ENCODE data around the gene SNAP29. TPM values are rescaled to one million over a fixed set of nuclear protein-coding genes. Genes with fewer than 3 reads are reported as not detected.

Gene SNAP29
- total RNA-seq, 6 experiments from 2014 or later, result 34.2 to 40.7 (median 38.0) TPM

GRCh38 chr22:20873214-20873613, 14.4 kb downstream of the SNAP29 start:
- DNase-seq, result no peak
- H3K4me3 Mint-ChIP-seq, result no peak overlapping the region
- no peaks in the 10 kb centered on the region; the same call in 1 of the 2 replicates for H3K27me3 Mint-ChIP-seq (ENCODE audit: insufficient read depth)
- peaks cover 6% of the 10 kb centered on the region for H3K4me1 Mint-ChIP-seq (ENCODE audit: low read depth)
- H3K9me3 Mint-ChIP-seq, result no peaks in the 10 kb centered on the region
- H3K27ac Mint-ChIP-seq, result no peak overlapping the region
- peaks cover 4% of the 10 kb centered on the region; the same call in 1 of the 2 replicates for H3K36me3 Mint-ChIP-seq (ENCODE audit: low read depth)
- TF ChIP-seq, protein P1, sequence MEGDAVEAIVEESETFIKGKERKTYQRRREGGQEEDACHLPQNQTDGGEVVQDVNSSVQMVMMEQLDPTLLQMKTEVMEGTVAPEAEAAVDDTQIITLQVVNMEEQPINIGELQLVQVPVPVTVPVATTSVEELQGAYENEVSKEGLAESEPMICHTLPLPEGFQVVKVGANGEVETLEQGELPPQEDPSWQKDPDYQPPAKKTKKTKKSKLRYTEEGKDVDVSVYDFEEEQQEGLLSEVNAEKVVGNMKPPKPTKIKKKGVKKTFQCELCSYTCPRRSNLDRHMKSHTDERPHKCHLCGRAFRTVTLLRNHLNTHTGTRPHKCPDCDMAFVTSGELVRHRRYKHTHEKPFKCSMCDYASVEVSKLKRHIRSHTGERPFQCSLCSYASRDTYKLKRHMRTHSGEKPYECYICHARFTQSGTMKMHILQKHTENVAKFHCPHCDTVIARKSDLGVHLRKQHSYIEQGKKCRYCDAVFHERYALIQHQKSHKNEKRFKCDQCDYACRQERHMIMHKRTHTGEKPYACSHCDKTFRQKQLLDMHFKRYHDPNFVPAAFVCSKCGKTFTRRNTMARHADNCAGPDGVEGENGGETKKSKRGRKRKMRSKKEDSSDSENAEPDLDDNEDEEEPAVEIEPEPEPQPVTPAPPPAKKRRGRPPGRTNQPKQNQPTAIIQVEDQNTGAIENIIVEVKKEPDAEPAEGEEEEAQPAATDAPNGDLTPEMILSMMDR (IDR thresholded peaks at IDR 0.05), result no peak

DNA sequence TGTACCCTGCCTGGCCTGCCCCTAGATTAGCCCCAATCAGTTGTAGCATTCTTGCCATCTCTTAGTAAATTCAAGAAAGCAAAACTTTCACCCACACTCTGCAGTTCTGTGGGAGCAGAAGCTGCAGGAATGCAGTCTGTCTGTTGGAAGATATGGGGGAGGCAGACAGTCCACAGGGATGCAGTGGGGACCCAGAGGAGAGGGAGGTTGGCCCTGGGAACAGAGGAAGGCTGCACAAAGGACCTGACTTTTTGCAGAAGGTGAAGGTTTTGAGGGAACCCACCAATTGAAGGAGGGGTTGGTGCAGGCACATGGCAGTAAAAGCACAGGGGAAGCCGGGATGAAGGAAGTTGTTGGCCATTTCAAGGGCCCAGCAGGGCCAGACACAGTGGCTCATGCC, 16.5 kb downstream of the SNAP29 start:
- peaks cover 4% of the 10 kb centered on the region; the same call in 1 of the 2 replicates for H3K36me3 Mint-ChIP-seq (ENCODE audit: low read depth)
- H3K4me3 Mint-ChIP-seq, result no peak overlapping the region
- H3K27me3 Mint-ChIP-seq (ENCODE audit: insufficient read depth), result no peaks in the 10 kb centered on the region; the same call in 1 of the 2 replicates
- no peaks in the 10 kb centered on the region for H3K4me1 Mint-ChIP-seq (ENCODE audit: low read depth)
- H3K9me3 Mint-ChIP-seq, result no peaks in the 10 kb centered on the region
- H3K27ac Mint-ChIP-seq, result no peak overlapping the region
- TF ChIP-seq, protein P1 (IDR thresholded peaks at IDR 0.05), result no peak
- DNase-seq, result no peak

GRCh38 chr22:20877715-20878114, 18.9 kb downstream of the SNAP29 start:
- Mint-ChIP-seq H3K9me3 (no peaks in the 10 kb centered on the region), H3K27ac (no peak overlapping the region), H3K4me3 (no peak overlapping the region), H3K27me3 (ENCODE audit: insufficient read depth) (peaks cover 4% of the 10 kb centered on the region; the same call in 1 of the 2 replicates), H3K4me1 (ENCODE audit: low read depth) (peaks cover 11% of the 10 kb centered on the region), H3K36me3 (ENCODE audit: low read depth) (peaks cover 4% of the 10 kb centered on the region; the same call in 1 of the 2 replicates)
- TF ChIP-seq, protein P1 (IDR thresholded peaks at IDR 0.05), result no peak
- no peak for DNase-seq

DNA sequence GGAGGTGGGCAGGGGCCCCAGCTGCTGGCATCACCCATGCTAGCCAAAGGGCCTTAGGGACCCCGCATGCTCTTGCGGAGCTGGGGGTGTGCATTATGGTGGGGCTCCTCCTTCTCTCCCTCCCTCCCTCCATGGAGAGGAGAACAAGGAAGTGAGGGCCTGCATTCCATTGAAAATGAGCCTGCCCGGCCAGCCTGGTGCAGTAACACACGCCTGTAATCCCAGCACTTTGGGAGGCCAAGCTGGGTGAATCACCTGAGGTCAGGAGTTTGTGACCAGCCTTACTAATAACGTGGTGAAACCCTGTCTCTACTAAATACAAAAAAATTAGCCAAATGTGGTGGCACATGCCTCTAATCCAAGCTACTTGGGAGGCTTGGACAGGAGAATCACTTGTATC, 22.4 kb downstream of the SNAP29 start:
- Mint-ChIP-seq H3K4me3 (no peak overlapping the region), H3K36me3 (ENCODE audit: low read depth) (peaks cover 4% of the 10 kb centered on the region; the same call in 1 of the 2 replicates), H3K27me3 (ENCODE audit: insufficient read depth) (peaks cover 4% of the 10 kb centered on the region; the same call in 1 of the 2 replicates), H3K4me1 (ENCODE audit: low read depth) (peaks cover 23% of the 10 kb centered on the region), H3K9me3 (no peaks in the 10 kb centered on the region), H3K27ac (peak overlapping the region; percentile 56)
- TF ChIP-seq, protein P1 (IDR thresholded peaks at IDR 0.05), result no peak
- peak; percentile 58 for DNase-seq

DNA sequence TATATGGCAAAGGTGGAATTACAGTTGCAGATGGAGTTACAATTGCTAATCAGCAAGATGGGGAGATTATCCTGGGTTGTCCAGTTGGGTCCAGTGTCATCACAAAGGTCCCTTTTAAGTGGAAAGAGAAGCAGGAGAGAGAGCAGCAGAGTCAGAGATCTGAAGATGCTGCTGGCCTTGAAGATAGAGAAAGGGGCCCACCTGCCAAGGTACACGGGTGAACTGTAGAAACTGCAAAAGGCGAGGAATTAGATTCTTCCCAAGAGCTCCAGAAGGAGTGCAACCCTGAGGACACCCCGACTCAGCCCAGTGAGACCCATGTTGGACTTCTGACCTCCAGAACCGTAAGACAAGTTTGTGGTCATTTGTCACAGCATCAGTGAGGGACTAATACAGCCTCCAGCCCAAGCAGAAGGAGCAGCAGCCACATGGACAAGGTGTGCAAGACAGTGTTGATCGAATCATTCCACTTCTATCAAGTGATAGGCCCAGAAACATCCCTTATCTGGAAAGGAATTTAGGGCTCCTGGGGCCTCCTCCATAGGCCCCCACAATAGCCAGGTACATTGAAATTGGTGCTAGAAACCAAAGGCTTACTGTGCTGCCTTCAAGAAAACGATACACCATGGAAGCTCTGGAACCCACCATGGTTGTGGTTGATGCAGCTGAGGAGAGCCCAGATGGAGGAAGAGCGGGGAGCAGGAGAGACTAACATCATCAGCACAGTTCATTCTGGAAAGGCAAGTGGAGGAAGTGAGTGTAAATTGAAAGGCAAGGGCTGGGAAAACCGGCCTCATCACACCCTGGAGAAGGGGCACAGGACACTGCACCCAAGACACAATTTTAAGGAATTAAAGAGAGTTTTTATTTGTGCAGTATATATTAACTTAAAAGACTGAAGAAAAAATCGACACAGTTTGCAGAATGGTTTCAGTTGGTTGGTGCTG, 23.3 kb downstream of the SNAP29 start:
- Mint-ChIP-seq H3K27ac (peak overlapping the region; percentile 13; the same call in 1 of the 2 replicates), H3K9me3 (no peaks in the 10 kb centered on the region), H3K36me3 (ENCODE audit: low read depth) (peaks cover under 1% of the 10 kb centered on the region; the same call in 1 of the 2 replicates), H3K4me3 (no peak overlapping the region), H3K27me3 (ENCODE audit: insufficient read depth) (0 out of 2 replicates have a peak, but pooled peaks cover 4% of the 10 kb centered on the region), H3K4me1 (ENCODE audit: low read depth) (peaks cover 25% of the 10 kb centered on the region)
- no peak for DNase-seq
- TF ChIP-seq, protein P1 (IDR thresholded peaks at IDR 0.05), result no peak

All from HFFc6 (cell line).